HCT116 (cell line): ENCODE measurements around the gene CXCL8. TPM values are rescaled to one million over a fixed set of nuclear protein-coding genes. Genes with fewer than 3 reads are reported as not detected.

Experiments used
- ATAC-seq: fragments of 200-7000 bp; cut with Tn5 transposase; 2 replicates; pipeline ENCODE4 v1.9.1; 2020; ENCODE audit warnings: mild to moderate bottlenecking, moderate library complexity
- BruUV-seq: library from RNA; stranded (reverse); fragments of 400-500 nt; replicated peaks from 2 replicates; lab custom pipeline; 2021; lab: Mats Ljungman, UMichigan
- CTCF ChIA-PET: fragments of 300-600 bp; sonication (Branson Sonifier 250); formaldehyde crosslinking; loops from one replicate; lab custom pipeline; 2021; ENCODE audit warnings: antibody characterized with exemption; lab: Charles Lee
- POLR2A ChIA-PET: fragments of 300-600, 350-600 bp; sonication (Branson Sonifier 250); formaldehyde crosslinking; loops from one replicate; lab custom pipeline; 2021; ENCODE audit warnings: antibody characterized with exemption; lab: Charles Lee
- RAD21 ChIA-PET, 2 experiments: fragments of 300-600 bp; sonication (Branson Sonifier 250); formaldehyde crosslinking; loops; one replicate each; lab custom pipeline; 2023; ENCODE audit warnings: low total read pairs in 2 of 2; ENCODE audit not compliant: uncharacterized antibody in 2 of 2, unreplicated experiment in 2 of 2, low non-redundant PET in 1 of 2; lab: Charles Lee
- DNase-seq: peaks from one replicate; pipeline ENCODE4 v3.0.0-alpha.2; 2010; ENCODE audit warnings: low read depth, low spot score
- H2AFZ ChIP-seq: fragments of 200-600 bp; shearing (Covaris generic), sonication (generic); 2 replicates; pipeline ENCODE4 v1.6.1; 2017; ENCODE audit warnings: low read depth, mixed run types, mixed read lengths, antibody characterized with exemption, low read length; ENCODE audit not compliant: poor library complexity, severe bottlenecking
- H3K27ac ChIP-seq: 2 replicates; pipeline ENCODE4 v1.5.1; 2012; ENCODE audit warnings: low read depth, low read length
- H3K27me3 ChIP-seq: fragments of 200-600 bp; sonication (generic); 2 replicates; pipeline ENCODE4 v1.6.1; 2016; ENCODE audit warnings: mixed run types, low read length, mixed read lengths; ENCODE audit not compliant: insufficient read depth
- H3K36me3 ChIP-seq, 2 experiments: fragments of 200-500 bp in 1 of 2; fragments of 200-600 bp in 1 of 2; sonication (Bioruptor generic) in 1 of 2; sonication (generic) in 1 of 2; 2 replicates each; pipeline versions ENCODE4 v1.5.1 to v1.6.1; 2014 to 2016; ENCODE audit warnings: low read length in 2 of 2, inconsistent platforms in 1 of 2, mixed read lengths in 1 of 2, mixed run types in 1 of 2; ENCODE audit not compliant: insufficient read depth in 2 of 2, control insufficient read depth in 1 of 2
- H3K4me1 ChIP-seq, 2 experiments: fragments of 200-600 bp in 1 of 2; sonication (generic) in 1 of 2; 2 replicates each; pipeline versions ENCODE4 v1.5.1 to v1.6.1; 2012 to 2017; ENCODE audit warnings: low read length in 2 of 2, inconsistent platforms in 1 of 2, mild to moderate bottlenecking in 1 of 2, mixed read lengths in 1 of 2, mixed run types in 1 of 2, moderate library complexity in 1 of 2; ENCODE audit not compliant: insufficient read depth in 2 of 2, control insufficient read depth in 1 of 2
- H3K4me2 ChIP-seq: fragments of 200-600 bp; sonication (generic); 2 replicates; pipeline ENCODE4 v1.6.1; 2017; ENCODE audit warnings: mixed run types, low read length, mixed read lengths
- H3K4me3 ChIP-seq, 2 experiments: fragments of 200-600 bp in 1 of 2; sonication (generic) in 1 of 2; replicated peaks in 1 of 2; 2 replicates each; pipeline ENCODE4 v1.5.1; 2011 to 2016; ENCODE audit warnings: low read length in 2 of 2, control low read depth in 1 of 2, low read depth in 1 of 2, mild to moderate bottlenecking in 1 of 2, mixed read lengths in 1 of 2, mixed run types in 1 of 2
- H3K79me2 ChIP-seq: fragments of 200-600 bp; sonication (generic); 2 replicates; pipeline ENCODE4 v1.6.1; 2017; ENCODE audit warnings: mild to moderate bottlenecking, mixed run types, low read length, moderate library complexity, mixed read lengths; ENCODE audit not compliant: insufficient read depth
- H3K9ac ChIP-seq: fragments of 200-600 bp; sonication (generic); 2 replicates; pipeline ENCODE4 v1.6.1; 2016; ENCODE audit warnings: low read length, mixed read lengths
- H3K9me2 ChIP-seq: fragments of 200-600 bp; sonication (generic), shearing (Covaris generic); 2 replicates; pipeline ENCODE4 v1.6.1; 2017; ENCODE audit warnings: mixed run types, mild to moderate bottlenecking, moderate library complexity; ENCODE audit not compliant: insufficient read depth
- H3K9me3 ChIP-seq, 2 experiments: fragments of 200-500 bp in 1 of 2; fragments of 200-600 bp in 1 of 2; sonication (Bioruptor generic) in 1 of 2; sonication (generic) in 1 of 2; 2 replicates each; pipeline ENCODE4 v1.6.1; 2014 to 2017; ENCODE audit warnings: low read length in 2 of 2, mixed read lengths in 2 of 2, inconsistent platforms in 1 of 2, low read depth in 1 of 2, mild to moderate bottlenecking in 1 of 2, mixed run types in 1 of 2, moderate library complexity in 1 of 2; ENCODE audit not compliant: control insufficient read depth in 1 of 2, insufficient read depth in 1 of 2
- H4K20me1 ChIP-seq: fragments of 200-600 bp; sonication (generic), shearing (Covaris generic); 2 replicates; pipeline ENCODE4 v1.6.1; 2017; ENCODE audit warnings: mixed run types, mild to moderate bottlenecking, moderate library complexity; ENCODE audit not compliant: insufficient read depth
- CBX3 ChIP-seq: IDR thresholded peaks from 2 replicates; pipeline ENCODE4 v1.6.1; 2012; ENCODE audit warnings: low read depth
- CEBPB ChIP-seq: IDR thresholded peaks from 2 replicates; pipeline ENCODE4 v1.6.1; 2012; ENCODE audit warnings: low read depth
- CTCF ChIP-seq, 3 experiments: fragments of 200-600 bp in 1 of 3; sonication (generic) in 1 of 3; IDR thresholded peaks in 2 of 3; conservative IDR thresholded peaks in 1 of 3; 2 replicates each; pipeline ENCODE4 v1.5.1; 2012 to 2017; ENCODE audit warnings: low read depth in 2 of 3, low read length in 2 of 3, antibody characterized with exemption in 1 of 3, borderline replicate concordance in 1 of 3, control low read depth in 1 of 3, mild to moderate bottlenecking in 1 of 3, mixed read lengths in 1 of 3, mixed run types in 1 of 3, moderate library complexity in 1 of 3; ENCODE audit not compliant: insufficient read depth in 1 of 3
- EGR1 ChIP-seq: IDR thresholded peaks from 2 replicates; pipeline ENCODE4 v1.6.1; 2012; ENCODE audit warnings: low read depth
- ELF1 ChIP-seq: IDR thresholded peaks from 2 replicates; pipeline ENCODE4 v1.6.1; 2012; ENCODE audit warnings: low read depth, borderline replicate concordance
- EZH2phosphoT487 ChIP-seq: fragments of 200-600 bp; IDR thresholded peaks from 2 replicates; pipeline ENCODE4 v1.6.1; 2018; ENCODE audit warnings: antibody characterized with exemption, borderline replicate concordance
- FOSL1 ChIP-seq: IDR thresholded peaks from 2 replicates; pipeline ENCODE4 v1.6.1; 2012; ENCODE audit warnings: low read depth
- JUND ChIP-seq: IDR thresholded peaks from 2 replicates; pipeline ENCODE4 v1.6.1; 2012
- MAX ChIP-seq: IDR thresholded peaks from 2 replicates; pipeline ENCODE4 v1.6.1; 2012
- POLR2A ChIP-seq: IDR thresholded peaks from 2 replicates; pipeline ENCODE4 v1.7.0; 2011; ENCODE audit warnings: borderline replicate concordance; ENCODE audit not compliant: insufficient read depth, insufficient read length; ENCODE audit errors: extremely low read depth
- RAD21 ChIP-seq: IDR thresholded peaks from 2 replicates; pipeline ENCODE4 v1.6.1; 2012; ENCODE audit warnings: low read depth, mild to moderate bottlenecking
- REST ChIP-seq: IDR thresholded peaks from 2 replicates; pipeline ENCODE4 v1.6.1; 2012; ENCODE audit warnings: low read depth
- SIN3A ChIP-seq: IDR thresholded peaks from 2 replicates; pipeline ENCODE4 v1.6.1; 2012; ENCODE audit warnings: low read depth
- SP1 ChIP-seq: IDR thresholded peaks from 2 replicates; pipeline ENCODE4 v1.6.1; 2012; ENCODE audit warnings: low read depth
- SRF ChIP-seq: IDR thresholded peaks from 2 replicates; pipeline ENCODE4 v1.6.1; 2012; ENCODE audit warnings: low read depth
- TCF7L2 ChIP-seq: IDR thresholded peaks from 2 replicates; pipeline ENCODE4 v1.7.0; 2011; ENCODE audit warnings: borderline replicate concordance, inconsistent platforms; ENCODE audit not compliant: insufficient read depth, insufficient read length; ENCODE audit errors: extremely low read depth
- YY1 ChIP-seq: IDR thresholded peaks from 2 replicates; pipeline ENCODE4 v1.6.1; 2011; ENCODE audit warnings: low read length, low read depth, moderate library complexity, mild to moderate bottlenecking; ENCODE audit not compliant: insufficient replicate concordance; ENCODE audit errors: extremely low read depth
- ZFX ChIP-seq: fragments of 450-650 bp; IDR thresholded peaks from 2 replicates; pipeline ENCODE4 v1.6.1; 2017
- ZNF274 ChIP-seq: fragments of 200-500 bp; sonication (Bioruptor generic); IDR thresholded peaks from 2 replicates; pipeline ENCODE4 v1.6.1; 2014; ENCODE audit warnings: mild to moderate bottlenecking, low read depth, low read length, inconsistent platforms
- intact Hi-C: fragments of 100-400 bp; cut with micrococcal nuclease; formaldehyde crosslinking; loops from 2 replicates; pipeline ENCODE4 v1.10.0; 2022
- total RNA-seq: library from RNA; stranded (reverse); gene quantifications from one replicate; pipeline ENCODE4 v1.2.1, GENCODE V29; 2021; ENCODE audit not compliant: unreplicated experiment

Gene CXCL8
- total RNA-seq, 1 experiment from 2014 or later: 1.8 TPM

GRCh38 chr4:73711989-73712388 lies 28.4 kb upstream of the CXCL8 start:
- POLR2A ChIA-PET: interaction anchor here (1.0 kb wide), 1 partner anchor 132 kb away, joined by 4 read pairs; no protein-coding TSS in a partner anchor
- H3K9me3 ChIP-seq: no peaks in the 10 kb centered on the region
- H3K4me3 ChIP-seq: no peak overlapping the region
- no peak for ATAC-seq
- H3K27ac ChIP-seq: no peak overlapping the region
- H3K9me2 ChIP-seq: no peaks in the 10 kb centered on the region
- no peak for TF ChIP-seq EGR1
- no peak for TF ChIP-seq POLR2A
- TF ChIP-seq CBX3: no peak
- no peak for TF ChIP-seq SRF
- no peak for TF ChIP-seq ELF1
- no peak for TF ChIP-seq RAD21
- no peak for TF ChIP-seq MAX
- TF ChIP-seq CEBPB: no peak
- TF ChIP-seq EZH2phosphoT487: no peak
- TF ChIP-seq ZFX: no peak
- no peak for TF ChIP-seq REST
- no peak for TF ChIP-seq ZNF274
- no peak for TF ChIP-seq FOSL1
- TF ChIP-seq JUND: no peak
- TF ChIP-seq SIN3A: no peak
- no peak for TF ChIP-seq SP1
- no peak for TF ChIP-seq TCF7L2
- no peak for TF ChIP-seq CTCF (IDR thresholded peaks at IDR 0.05 in 2 of 3, conservative IDR thresholded peaks at IDR 0.05 in 1 of 3; ENCODE audit: borderline replicate concordance in 1 of 3, insufficient read depth in 1 of 3, low read depth in 2 of 3, low read length in 2 of 3)
- TF ChIP-seq YY1: no peak
- TF ChIP-seq, all 23 proteins: peak for 0
- Histone ChIP-seq H3K4me2 (no peak overlapping the region), H3K4me1 (peaks cover 5 to 16% of the 10 kb centered on the region in 2 experiments; a peak in 3 of 4 replicates), H2AFZ (no peak overlapping the region), H3K36me3 (no peaks in the 10 kb centered on the region), H3K79me2 (no peaks in the 10 kb centered on the region), H3K27me3 (no peaks in the 10 kb centered on the region), H4K20me1 (no peaks in the 10 kb centered on the region), H3K9ac (no peak overlapping the region)
- DNase-seq: no peak
- BruUV-seq: no TSS peak
- CTCF ChIA-PET: interaction anchor here (1.2 to 1.3 kb wide), 2 partner anchors 152 to 423 kb away, joined by 3 read pairs; no protein-coding TSS in a partner anchor
- RAD21 ChIA-PET: no interaction called here
- intact Hi-C loops: no loop called here
